Hepatocyte (in vitro differentiated cells): ENCODE data around the gene CISH. TPM values are rescaled to one million over a fixed set of nuclear protein-coding genes. Genes with fewer than 3 reads are reported as not detected.

Experiments
- DNase-seq: peaks from one replicate; pipeline ENCODE4 v3.0.0-alpha.2; 2016; ENCODE audit warnings: low spot score
- H2AFZ ChIP-seq: fragments of 200-600 bp; sonication (generic); 2 replicates; pipeline ENCODE4 v1.6.0; 2016; ENCODE audit warnings: antibody characterized with exemption, mild to moderate bottlenecking
- H3K27ac ChIP-seq: fragments of 200-600 bp; sonication (generic); 2 replicates; pipeline ENCODE4 v1.5.1; 2016; ENCODE audit warnings: mild to moderate bottlenecking
- H3K27me3 ChIP-seq: fragments of 200-600 bp; sonication (generic); 2 replicates; pipeline ENCODE4 v1.6.1; 2016
- H3K36me3 ChIP-seq: fragments of 200-600 bp; sonication (generic); replicated peaks from 2 replicates; pipeline ENCODE4 v1.5.1; 2016; ENCODE audit warnings: low read depth; ENCODE audit not compliant: insufficient read depth
- H3K4me1 ChIP-seq: fragments of 200-600 bp; sonication (generic); 2 replicates; pipeline ENCODE4 v1.5.1; 2016; ENCODE audit warnings: mild to moderate bottlenecking, moderate library complexity; ENCODE audit not compliant: insufficient read depth
- H3K4me2 ChIP-seq: fragments of 200-600 bp; sonication (generic); 2 replicates; pipeline ENCODE4 v1.6.0; 2016
- H3K4me3 ChIP-seq: fragments of 200-600 bp; sonication (generic); 2 replicates; pipeline ENCODE4 v1.5.1; 2016; ENCODE audit warnings: mild to moderate bottlenecking
- H3K79me2 ChIP-seq: fragments of 200-600 bp; sonication (generic); 2 replicates; pipeline ENCODE4 v1.6.0; 2017; ENCODE audit warnings: mild to moderate bottlenecking
- H3K9me2 ChIP-seq: fragments of 200-600 bp; sonication (generic); replicated peaks from 2 replicates; pipeline ENCODE4 v1.6.0; 2017; ENCODE audit warnings: mild to moderate bottlenecking; ENCODE audit not compliant: insufficient read depth
- H3K9me3 ChIP-seq: fragments of 200-600 bp; sonication (generic); 2 replicates; pipeline ENCODE4 v1.5.1; 2016; ENCODE audit warnings: low read depth, mild to moderate bottlenecking
- H4K20me1 ChIP-seq: fragments of 200-600 bp; sonication (generic); 2 replicates; pipeline ENCODE4 v1.6.0; 2016; ENCODE audit warnings: mild to moderate bottlenecking; ENCODE audit not compliant: insufficient read depth, poor library complexity, severe bottlenecking
- EZH2 ChIP-seq: fragments of 200-600 bp; sonication (generic); IDR thresholded peaks from 2 replicates; pipeline ENCODE4 v1.6.1; 2016; ENCODE audit warnings: antibody characterized with exemption, mild to moderate bottlenecking, borderline replicate concordance
- EZH2phosphoT487 ChIP-seq: fragments of 200-600 bp; sonication (generic); IDR thresholded peaks from one replicate; pipeline ENCODE4 v1.6.1; 2018; ENCODE audit warnings: antibody characterized with exemption, mild to moderate bottlenecking, low read depth, moderate library complexity; ENCODE audit not compliant: unreplicated experiment, severe bottlenecking
- WGBS: methylation state at CpG from one replicate; pipeline ENCODE4 v1.1.6; 2016; ENCODE audit warnings: low lambda C conversion rate; ENCODE audit errors: missing lambda C conversion rate; 5-methylcytosine and 5-hydroxymethylcytosine counted together
- polyA plus RNA-seq: library from polyadenylated mRNA; unstranded; fragments of >200 nt; fragmentation: Nextera tagmentation; extraction: Ambion mirVana; gene quantifications from 2 replicates; pipeline ENCODE4 v1.2.1, GENCODE V29; 2016
- total RNA-seq: library from RNA; depleted of rRNA; stranded (reverse); fragments of >200 nt; gene quantifications from 2 replicates; pipeline ENCODE4 v1.2.3, GENCODE V29; 2014
- TF ChIP-seq, protein P1 (sequence below): fragments of 200-600 bp; sonication (generic); IDR thresholded peaks from 2 replicates; pipeline ENCODE4 v1.5.1; 2016; ENCODE audit warnings: antibody characterized with exemption, mild to moderate bottlenecking; ENCODE audit not compliant: poor library complexity

Gene CISH
- total and polyA plus RNA-seq, 2 experiments from 2014 or later = 4.0 to 9.0 TPM

DNA sequence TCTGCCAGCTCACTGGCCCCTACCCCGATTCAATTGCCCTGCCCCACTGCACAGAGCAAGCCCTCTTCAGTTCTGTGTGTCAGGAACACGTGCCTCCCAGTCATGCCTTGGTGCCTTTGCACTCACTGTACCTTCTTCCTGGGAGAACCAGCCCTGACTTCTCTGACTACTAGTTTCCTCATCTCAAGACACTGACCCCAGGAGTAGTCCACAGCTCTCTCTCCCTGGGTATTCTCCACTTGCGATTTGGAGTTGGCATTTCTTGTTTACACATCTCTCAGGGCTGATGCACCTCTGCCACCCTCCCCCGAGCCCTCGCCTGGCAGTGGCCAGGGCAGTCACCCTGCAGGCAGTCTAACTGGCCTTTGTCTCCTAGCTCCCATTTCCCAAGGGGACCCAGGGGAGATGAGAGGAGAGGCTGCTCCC is 5.7 kb downstream of the CISH start:
- no peaks in the 10 kb centered on the region for H4K20me1 ChIP-seq
- H3K4me1 ChIP-seq = peaks cover 29% of the 10 kb centered on the region
- H3K4me3 ChIP-seq = no peak overlapping the region
- H3K27me3 ChIP-seq = no peaks in the 10 kb centered on the region
- H3K4me2 ChIP-seq = no peak overlapping the region
- no peaks in the 10 kb centered on the region for H3K9me3 ChIP-seq
- no peaks in the 10 kb centered on the region for H3K9me2 ChIP-seq
- no peak for DNase-seq
- H3K79me2 ChIP-seq = peaks cover 17% of the 10 kb centered on the region
- no peak overlapping the region for H3K27ac ChIP-seq
- no peak overlapping the region for H2AFZ ChIP-seq
- WGBS = 87% methylated on average over 5 of the region's 5 CpGs
- no peaks in the 10 kb centered on the region for H3K36me3 ChIP-seq
- TF ChIP-seq EZH2 (no peak), EZH2phosphoT487 (no peak)
- TF ChIP-seq, protein P1, sequence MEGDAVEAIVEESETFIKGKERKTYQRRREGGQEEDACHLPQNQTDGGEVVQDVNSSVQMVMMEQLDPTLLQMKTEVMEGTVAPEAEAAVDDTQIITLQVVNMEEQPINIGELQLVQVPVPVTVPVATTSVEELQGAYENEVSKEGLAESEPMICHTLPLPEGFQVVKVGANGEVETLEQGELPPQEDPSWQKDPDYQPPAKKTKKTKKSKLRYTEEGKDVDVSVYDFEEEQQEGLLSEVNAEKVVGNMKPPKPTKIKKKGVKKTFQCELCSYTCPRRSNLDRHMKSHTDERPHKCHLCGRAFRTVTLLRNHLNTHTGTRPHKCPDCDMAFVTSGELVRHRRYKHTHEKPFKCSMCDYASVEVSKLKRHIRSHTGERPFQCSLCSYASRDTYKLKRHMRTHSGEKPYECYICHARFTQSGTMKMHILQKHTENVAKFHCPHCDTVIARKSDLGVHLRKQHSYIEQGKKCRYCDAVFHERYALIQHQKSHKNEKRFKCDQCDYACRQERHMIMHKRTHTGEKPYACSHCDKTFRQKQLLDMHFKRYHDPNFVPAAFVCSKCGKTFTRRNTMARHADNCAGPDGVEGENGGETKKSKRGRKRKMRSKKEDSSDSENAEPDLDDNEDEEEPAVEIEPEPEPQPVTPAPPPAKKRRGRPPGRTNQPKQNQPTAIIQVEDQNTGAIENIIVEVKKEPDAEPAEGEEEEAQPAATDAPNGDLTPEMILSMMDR = no peak

DNA sequence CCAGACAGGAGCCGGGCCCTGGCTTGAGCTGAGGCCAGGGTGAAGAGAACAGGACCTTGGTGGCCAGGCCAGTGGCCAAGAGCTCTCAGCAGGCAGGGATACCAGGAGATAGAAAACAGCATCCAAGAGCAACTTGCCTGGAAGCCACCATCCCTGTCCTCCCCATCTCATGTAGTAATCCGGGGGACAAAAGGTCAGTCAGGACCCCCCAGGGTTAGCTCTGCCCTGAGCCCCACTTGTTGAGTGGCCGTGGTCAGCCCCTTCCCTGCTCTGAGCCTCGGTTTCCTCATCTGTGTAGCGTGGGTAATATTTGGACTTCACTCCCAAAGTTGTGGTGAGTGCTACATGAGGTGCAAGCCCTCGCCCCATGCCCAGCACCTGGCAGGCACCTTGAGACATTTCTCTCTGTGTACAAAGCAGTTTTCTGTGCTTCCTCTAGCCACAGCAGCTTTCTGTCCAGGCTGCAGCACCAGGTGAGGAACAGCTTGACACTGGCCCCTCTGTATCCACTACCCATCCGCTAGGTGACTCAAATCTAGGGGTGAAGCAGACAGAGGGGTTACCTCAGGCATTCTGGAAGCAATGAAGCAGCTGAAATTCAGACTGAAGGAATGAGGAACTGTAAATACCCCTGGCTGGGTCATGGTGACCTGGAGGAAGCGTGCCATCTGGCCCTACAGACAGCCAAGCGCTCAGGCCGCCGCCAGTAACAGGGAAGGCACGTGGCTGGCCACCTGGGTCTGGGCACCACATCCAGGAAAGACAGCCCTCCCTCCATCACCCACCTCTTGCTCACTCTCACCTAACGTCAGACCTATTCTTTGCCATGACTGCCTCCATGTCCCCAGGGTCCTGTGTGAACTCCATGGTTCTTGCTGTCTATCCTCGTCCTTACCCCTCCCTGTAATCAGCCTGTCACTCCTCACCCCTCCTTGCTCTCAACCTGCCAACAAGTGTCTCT is 6.7 kb downstream of the CISH start:
- Histone ChIP-seq H3K9me3 (no peaks in the 10 kb centered on the region), H3K27ac (no peak overlapping the region), H2AFZ (no peak overlapping the region), H3K4me1 (peaks cover 29% of the 10 kb centered on the region), H3K4me3 (no peak overlapping the region), H4K20me1 (no peaks in the 10 kb centered on the region), H3K27me3 (no peaks in the 10 kb centered on the region), H3K4me2 (no peak overlapping the region), H3K9me2 (no peaks in the 10 kb centered on the region), H3K79me2 (peaks cover 7% of the 10 kb centered on the region), H3K36me3 (no peaks in the 10 kb centered on the region)
- 95% methylated on average over 14 of the region's 14 CpGs for WGBS
- TF ChIP-seq EZH2phosphoT487 = no peak
- TF ChIP-seq, protein P1 = no peak
- no peak for TF ChIP-seq EZH2
- no peak for DNase-seq

DNA sequence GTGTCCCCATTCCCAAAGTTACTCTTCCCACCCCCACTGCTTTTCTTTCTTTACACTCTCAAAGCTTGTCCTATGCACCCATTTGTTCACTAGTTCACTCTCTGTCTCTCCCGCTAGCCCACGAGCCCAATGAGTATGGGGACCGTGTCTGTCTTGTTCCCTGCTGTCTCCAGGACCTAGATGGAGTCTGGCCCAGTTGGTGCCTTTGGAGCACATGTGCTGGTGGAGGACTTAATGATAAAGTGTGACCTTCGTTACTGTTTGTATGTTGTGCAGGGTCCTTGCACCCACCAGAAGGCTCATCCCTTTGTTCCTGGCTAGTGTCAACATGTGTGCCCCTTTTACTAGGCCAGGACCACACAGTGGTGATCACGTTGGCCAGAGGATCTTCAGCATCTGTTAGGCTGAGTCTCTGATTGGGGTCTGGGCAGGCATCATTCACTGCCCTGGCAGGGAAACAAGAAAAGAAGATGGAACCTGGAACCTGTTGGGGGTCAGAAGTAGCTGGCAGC is 7.4 kb downstream of the CISH start:
- peaks cover 29% of the 10 kb centered on the region for H3K4me1 ChIP-seq
- no peaks in the 10 kb centered on the region for H3K27me3 ChIP-seq
- H3K27ac ChIP-seq = no peak overlapping the region
- 88% methylated on average over 5 of the region's 5 CpGs for WGBS
- no peak overlapping the region for H2AFZ ChIP-seq
- no peak for TF ChIP-seq EZH2phosphoT487
- no peak for TF ChIP-seq EZH2
- TF ChIP-seq, protein P1 = no peak
- H4K20me1 ChIP-seq = no peaks in the 10 kb centered on the region
- H3K9me2 ChIP-seq = no peaks in the 10 kb centered on the region
- DNase-seq = no peak
- no peaks in the 10 kb centered on the region for H3K79me2 ChIP-seq
- H3K36me3 ChIP-seq = no peaks in the 10 kb centered on the region
- no peak overlapping the region for H3K4me2 ChIP-seq
- H3K9me3 ChIP-seq = no peaks in the 10 kb centered on the region
- no peak overlapping the region for H3K4me3 ChIP-seq
